Suprapubic skin (tissue), 4 donors: ENCODE measurements around the gene RPTOR. TPM values are rescaled to one million over a fixed set of nuclear protein-coding genes. Genes with fewer than 3 reads are reported as not detected.

Experiments used
- DNase-seq, 2 donors: peaks; one replicate each; pipeline ENCODE4 v3.0.0-alpha.2; 2019; ENCODE audit warnings: low spot score in 2 of 2
- H3K27ac ChIP-seq: fragments of 200-600 bp; sonication (generic); one replicate; pipeline ENCODE4 v1.5.1; 2019
- H3K27me3 ChIP-seq: fragments of 200-600 bp; sonication (generic); one replicate; pipeline ENCODE4 v1.5.1; 2019
- H3K36me3 ChIP-seq: fragments of 200-600 bp; sonication (generic); one replicate; pipeline ENCODE4 v1.5.1; 2019
- H3K4me1 ChIP-seq: fragments of 200-600 bp; sonication (generic); one replicate; pipeline ENCODE4 v1.5.1; 2019
- H3K4me3 ChIP-seq: fragments of 200-600 bp; sonication (generic); one replicate; pipeline ENCODE4 v1.5.1; 2019; ENCODE audit warnings: mild to moderate bottlenecking
- H3K9me3 ChIP-seq: fragments of 200-600 bp; sonication (generic); one replicate; pipeline ENCODE4 v1.5.1; 2019
- CTCF ChIP-seq, 2 donors: fragments of 200-600 bp in 1 of 2; fragments of 450-650 bp in 1 of 2; sonication (generic) in 1 of 2; IDR thresholded peaks; one replicate each; pipeline ENCODE4 v1.5.1; 2016 to 2019; ENCODE audit warnings: antibody characterized with exemption in 2 of 2, mild to moderate bottlenecking in 1 of 2, moderate library complexity in 1 of 2
- EP300 ChIP-seq: sonication (generic); formaldehyde crosslinking; IDR thresholded peaks from one replicate; pipeline ENCODE4 v1.6.1; 2017; ENCODE audit warnings: antibody characterized with exemption
- POLR2A ChIP-seq, 2 donors: fragments of 450-650 bp; IDR thresholded peaks; one replicate each; pipeline ENCODE4 v1.6.1; 2017; ENCODE audit warnings: antibody characterized with exemption in 2 of 2, mild to moderate bottlenecking in 2 of 2, moderate library complexity in 2 of 2
- POLR2AphosphoS5 ChIP-seq, 3 donors: sonication (generic); formaldehyde crosslinking; IDR thresholded peaks; one replicate each; pipeline ENCODE4 v1.6.1; 2017; ENCODE audit warnings: antibody characterized with exemption in 3 of 3
- WGBS: methylation state at CpG from one replicate; pipeline ENCODE4 v1.1.5; 2018; 5-methylcytosine and 5-hydroxymethylcytosine counted together
- total RNA-seq, 4 donors: library from RNA; depleted of rRNA; stranded (reverse); fragments of >200 nt; gene quantifications; one replicate each; pipeline ENCODE4 v1.1.0, GENCODE V29; 2016

The RPTOR gene
- total RNA-seq, 4 donors from 2014 or later: 45.8 to 84.6 (median 53.0) TPM

DNA sequence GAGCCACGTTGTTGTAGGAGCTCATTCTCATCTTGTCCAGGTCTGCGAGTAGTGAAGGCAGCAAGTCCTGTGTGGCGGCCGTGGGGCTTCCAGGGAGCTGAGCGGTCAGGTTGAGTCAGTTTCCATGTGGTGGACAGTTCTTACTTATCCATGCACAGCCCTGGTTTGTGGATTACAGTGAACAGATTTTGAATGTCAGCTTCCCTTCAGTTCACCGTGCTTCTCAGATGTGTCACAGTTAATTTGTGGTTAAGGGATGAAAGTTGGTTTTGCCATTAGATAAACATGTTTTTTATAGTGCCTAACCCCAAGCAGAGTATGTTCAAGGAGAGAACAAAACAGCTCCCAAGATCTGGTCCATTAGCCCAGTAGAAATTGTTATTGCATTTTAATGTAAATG lies 103.1 kb downstream of the RPTOR start:
- H3K4me1 ChIP-seq: peaks cover 12% of the 10 kb centered on the region
- H3K9me3 ChIP-seq: no peaks in the 10 kb centered on the region
- H3K4me3 ChIP-seq: no peak overlapping the region
- TF ChIP-seq EP300: no peak
- TF ChIP-seq POLR2AphosphoS5 (IDR thresholded peaks at IDR 0.05): no peak
- TF ChIP-seq POLR2A (IDR thresholded peaks at IDR 0.05): no peak
- TF ChIP-seq CTCF (IDR thresholded peaks at IDR 0.05): no peak
- no peak for DNase-seq
- H3K27ac ChIP-seq: no peak overlapping the region
- no peaks in the 10 kb centered on the region for H3K27me3 ChIP-seq
- WGBS: 77% methylated on average over 6 of the region's 6 CpGs
- H3K36me3 ChIP-seq: peaks cover 3% of the 10 kb centered on the region

DNA sequence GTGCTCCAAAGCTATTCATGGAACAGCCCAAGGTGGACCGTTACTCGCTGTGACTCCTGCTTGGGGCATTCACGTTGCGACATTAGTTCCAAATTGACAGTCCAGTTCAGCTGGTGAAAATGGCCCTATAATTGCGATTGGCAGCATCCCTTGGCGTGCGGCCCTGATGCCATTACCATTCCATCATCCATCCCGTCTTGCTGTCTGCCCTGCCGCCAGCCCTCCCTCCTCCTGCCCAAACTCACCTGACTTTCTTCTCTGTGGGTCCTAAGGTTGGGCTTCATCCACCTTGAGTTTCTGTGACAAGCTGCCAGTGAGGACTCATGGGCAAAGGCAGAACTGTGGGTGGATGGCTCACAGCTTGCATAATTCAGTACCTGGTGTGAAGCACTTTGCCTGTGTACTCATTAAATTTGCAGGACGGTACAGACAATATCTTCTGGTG lies 104.6 kb downstream of the RPTOR start:
- no peaks in the 10 kb centered on the region for H3K36me3 ChIP-seq
- TF ChIP-seq POLR2AphosphoS5 (IDR thresholded peaks at IDR 0.05) (no peak), EP300 (no peak), POLR2A (IDR thresholded peaks at IDR 0.05) (no peak), CTCF (IDR thresholded peaks at IDR 0.05) (no peak)
- no peaks in the 10 kb centered on the region for H3K9me3 ChIP-seq
- H3K4me1 ChIP-seq: peaks cover 12% of the 10 kb centered on the region
- no peak overlapping the region for H3K4me3 ChIP-seq
- no peak for DNase-seq
- no peak overlapping the region for H3K27ac ChIP-seq
- H3K27me3 ChIP-seq: no peaks in the 10 kb centered on the region
- 85% methylated on average over 10 of the region's 10 CpGs for WGBS

GRCh38 chr17:80649672-80650330 lies 105.2 kb downstream of the RPTOR start:
- H3K27me3 ChIP-seq: no peaks in the 10 kb centered on the region
- TF ChIP-seq POLR2AphosphoS5 (IDR thresholded peaks at IDR 0.05) (peak in 2 of 3 donors; percentile 25 to 43), EP300 (no peak), POLR2A (IDR thresholded peaks at IDR 0.05) (no peak), CTCF (IDR thresholded peaks at IDR 0.05) (peak in 1 of 2 donors; percentile 30)
- 50% methylated on average over 14 of the region's 14 CpGs for WGBS
- peak overlapping the region; percentile 26 for H3K27ac ChIP-seq
- H3K4me3 ChIP-seq: no peak overlapping the region
- H3K4me1 ChIP-seq: peaks cover 12% of the 10 kb centered on the region
- no peaks in the 10 kb centered on the region for H3K36me3 ChIP-seq
- DNase-seq: peak in 1 of 2 donors; percentile 80
- H3K9me3 ChIP-seq: no peaks in the 10 kb centered on the region

DNA sequence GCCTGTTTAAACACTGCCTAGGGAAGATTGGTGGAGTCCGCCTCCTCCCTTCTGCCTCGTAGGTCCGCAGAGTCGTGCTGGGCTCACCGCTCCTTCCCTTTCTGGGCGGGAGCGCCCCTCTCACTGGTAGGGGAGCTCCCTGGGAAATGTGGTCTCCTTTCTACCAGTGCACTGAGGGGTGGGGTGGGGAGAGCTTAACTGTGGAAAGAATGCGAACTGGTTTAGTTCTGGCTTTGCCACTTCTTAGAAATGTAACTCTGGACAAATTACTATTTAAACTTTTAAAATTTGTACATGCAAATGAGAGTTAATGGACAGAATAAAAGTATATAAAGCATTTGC lies 105.7 kb downstream of the RPTOR start:
- Histone ChIP-seq H3K4me3 (no peak overlapping the region), H3K4me1 (peaks cover 12% of the 10 kb centered on the region), H3K36me3 (no peaks in the 10 kb centered on the region), H3K27me3 (no peaks in the 10 kb centered on the region), H3K9me3 (no peaks in the 10 kb centered on the region), H3K27ac (peak overlapping the region; percentile 26)
- TF ChIP-seq POLR2A (IDR thresholded peaks at IDR 0.05): no peak
- no peak for TF ChIP-seq POLR2AphosphoS5 (IDR thresholded peaks at IDR 0.05)
- no peak for TF ChIP-seq EP300
- no peak for TF ChIP-seq CTCF (IDR thresholded peaks at IDR 0.05)
- 86% methylated on average over 8 of the region's 8 CpGs for WGBS
- DNase-seq: no peak

- no peaks in the 10 kb centered on the region for H3K27me3 ChIP-seq
- H3K36me3 ChIP-seq: no peaks in the 10 kb centered on the region
- 91% methylated on average over 17 of the region's 17 CpGs for WGBS
- no peak for DNase-seq
- peaks cover 12% of the 10 kb centered on the region for H3K4me1 ChIP-seq
- no peak overlapping the region for H3K4me3 ChIP-seq
- no peaks in the 10 kb centered on the region for H3K9me3 ChIP-seq
- TF ChIP-seq POLR2A (IDR thresholded peaks at IDR 0.05) (no peak), CTCF (IDR thresholded peaks at IDR 0.05) (no peak), EP300 (no peak), POLR2AphosphoS5 (IDR thresholded peaks at IDR 0.05) (no peak)
- H3K27ac ChIP-seq: no peak overlapping the region
Observed at GRCh38 chr17:80650751-80651518, 106.3 kb downstream of the RPTOR start.
